GM19099 (cell line): ENCODE data around the gene DIPK1A.
A peak's percentile ranks its signal among the peaks of the same experiment; 100 is the strongest.

Experiments
- POLR2A ChIP-seq: IDR thresholded peaks from 3 replicates; pipeline ENCODE4 v1.6.1; 2011; ENCODE audit warnings: low read depth; ENCODE audit not compliant: insufficient read length; ENCODE audit errors: extremely low read depth

DIPK1A gene

GRCh38 chr1:92961131-92961895 lies at the start of gene DIPK1A:
Gene DIPK1A (minus strand): TSS chr1:92961462. CDS start chr1:92961429, 33 bp downstream.
- TF ChIP-seq POLR2A, result peak; percentile 86

GRCh38 chr1:93007941-93008577 lies 46.8 kb upstream of the DIPK1A start:
- no peak for TF ChIP-seq POLR2A

- no peak for TF ChIP-seq POLR2A
Measured at GRCh38 chr1:93005252-93005598, 44.0 kb upstream of the DIPK1A start.

- TF ChIP-seq POLR2A, result no peak
Measured at GRCh38 chr1:93004566-93005251, 43.4 kb upstream of the DIPK1A start.

DNA sequence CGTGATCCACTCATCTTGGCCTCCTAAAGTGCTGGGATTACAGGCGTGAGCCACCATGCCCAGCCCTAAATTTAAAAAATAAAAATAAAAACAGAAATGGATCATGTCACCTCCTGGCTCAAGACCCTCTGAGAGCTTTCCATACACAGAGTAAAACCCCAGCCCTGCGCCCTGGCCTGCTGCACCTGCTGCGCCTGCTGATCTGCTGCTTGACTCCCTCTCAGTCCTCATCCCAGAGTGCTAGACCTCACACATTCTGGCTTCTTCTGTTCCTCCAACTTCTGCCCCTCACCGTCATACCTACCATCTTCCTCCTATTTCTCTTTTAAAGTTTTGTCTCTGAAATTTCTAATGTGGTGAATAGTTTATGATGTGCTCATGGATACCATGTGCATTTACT lies 42.7 kb upstream of the DIPK1A start:
- TF ChIP-seq POLR2A, result no peak

- no peak for TF ChIP-seq POLR2A
Measured at GRCh38 chr1:93002781-93003180, 41.5 kb upstream of the DIPK1A start.

DNA sequence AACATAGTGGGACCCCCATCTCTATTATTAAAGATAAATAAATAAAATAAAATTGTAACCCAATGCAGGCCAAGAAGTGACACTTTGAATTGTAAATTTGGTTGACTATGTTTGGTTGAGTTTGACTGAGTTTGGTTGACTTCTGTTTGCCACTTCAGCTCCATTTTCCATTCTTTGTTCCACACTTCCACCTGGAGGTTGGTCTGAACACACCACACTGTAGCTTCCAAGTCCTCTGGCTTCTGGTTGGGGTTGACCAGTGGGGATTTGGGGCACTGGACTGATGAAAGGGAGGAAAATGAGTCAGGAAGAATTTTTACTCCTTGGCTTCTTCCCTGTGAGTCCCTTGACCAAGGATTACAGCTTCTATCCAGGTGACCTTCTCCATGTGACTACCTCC lies 40.6 kb upstream of the DIPK1A start:
- TF ChIP-seq POLR2A, result no peak

DNA sequence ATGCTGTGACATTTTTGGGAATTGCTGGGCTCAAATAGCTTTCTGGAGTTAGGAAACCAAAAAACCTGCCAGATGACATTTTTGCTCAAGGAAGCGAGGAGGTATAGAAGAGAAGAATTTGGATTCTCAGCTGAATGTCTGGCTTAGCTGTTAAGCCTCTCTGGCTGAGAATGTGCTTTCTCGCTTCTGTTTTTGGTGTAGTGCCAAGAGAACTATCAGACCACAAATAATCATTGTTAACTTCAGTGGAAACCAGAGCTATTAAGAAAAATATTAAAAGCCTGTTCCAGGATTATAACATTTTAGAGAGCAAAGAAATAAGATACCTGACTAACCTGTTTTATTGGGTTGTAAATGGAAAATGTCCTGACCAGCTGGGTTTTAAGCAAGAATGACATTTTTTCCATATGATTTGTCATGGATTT lies 39.5 kb upstream of the DIPK1A start:
- TF ChIP-seq POLR2A, result no peak

GRCh38 chr1:93000291-93000690 lies 39.0 kb upstream of the DIPK1A start:
- TF ChIP-seq POLR2A, result no peak

GRCh38 chr1:92998821-92999220 lies 37.6 kb upstream of the DIPK1A start:
- TF ChIP-seq POLR2A, result no peak

GRCh38 chr1:92995441-92996430 lies 34.5 kb upstream of the DIPK1A start:
- no peak for TF ChIP-seq POLR2A

DNA sequence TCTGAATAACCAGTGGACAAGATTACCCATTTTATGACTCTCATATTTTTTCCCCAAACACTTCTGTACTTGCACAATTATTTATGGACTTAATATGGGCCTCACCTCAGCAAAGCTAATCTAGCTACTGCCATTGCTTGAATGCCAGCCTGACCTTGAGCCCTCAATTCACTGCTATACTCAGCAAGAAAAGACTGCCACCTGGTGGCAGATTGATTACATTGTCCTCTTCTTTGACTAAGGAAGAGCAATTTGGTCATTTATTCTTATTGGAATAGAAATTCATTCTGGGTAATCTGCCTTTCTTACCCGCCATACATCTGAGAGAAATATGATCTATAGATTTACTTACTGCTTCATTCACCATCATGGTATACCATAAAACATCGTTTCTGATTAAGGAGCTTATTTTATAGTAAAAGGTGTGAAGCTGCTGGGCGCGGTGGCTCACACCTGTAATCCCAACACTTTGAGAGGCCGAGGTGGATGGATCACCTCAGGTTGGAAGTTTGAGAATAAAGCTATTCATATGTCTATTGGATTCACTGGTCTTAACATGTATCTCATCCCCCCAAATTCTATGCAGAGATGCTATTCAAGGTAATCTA lies 32.9 kb upstream of the DIPK1A start:
- TF ChIP-seq POLR2A, result no peak

- no peak for TF ChIP-seq POLR2A
Measured at GRCh38 chr1:92993581-92993980, 32.3 kb upstream of the DIPK1A start.

DNA sequence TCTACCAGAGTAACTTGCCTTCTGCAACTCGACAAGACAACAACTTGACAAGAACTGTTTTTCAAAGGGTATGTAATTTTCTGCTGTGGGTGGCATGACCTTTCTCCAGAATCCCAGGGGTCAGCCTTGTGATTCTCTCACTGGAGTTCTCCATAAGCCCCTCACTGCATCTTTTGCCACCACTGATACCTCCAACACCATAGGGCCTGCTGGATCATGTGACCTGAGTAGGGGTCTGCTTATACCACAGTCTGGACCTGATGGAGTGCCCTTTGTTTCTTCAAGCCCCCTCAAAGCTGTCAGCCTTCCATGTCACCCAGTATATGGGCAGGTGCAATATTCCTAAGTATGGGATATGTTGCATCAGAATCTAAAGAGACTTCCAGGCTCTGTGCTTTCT lies 31.6 kb upstream of the DIPK1A start:
- no peak for TF ChIP-seq POLR2A

- no peak for TF ChIP-seq POLR2A
Measured at GRCh38 chr1:92992054-92992453, 30.8 kb upstream of the DIPK1A start.

GRCh38 chr1:92990828-92991227 lies 29.6 kb upstream of the DIPK1A start:
- TF ChIP-seq POLR2A, result no peak
